GM21825 (cell line): ENCODE measurements around the gene CTNNB1.

Experiments
- ATAC-seq: cut with Tn5 transposase; IDR thresholded peaks from one replicate; pipeline ENCODE4 v1.9.1; 2021; ENCODE audit warnings: mild to moderate bottlenecking, moderate library complexity; ENCODE audit not compliant: unreplicated experiment

CTNNB1 gene

GRCh38 chr3:41190509-41191284 is 8.6 kb upstream of the CTNNB1 start:
- no peak for ATAC-seq

- no peak for ATAC-seq
Observed at GRCh38 chr3:41192885-41193284, 6.4 kb upstream of the CTNNB1 start.

GRCh38 chr3:41193794-41194539 is 5.3 kb upstream of the CTNNB1 start:
- no peak for ATAC-seq

- ATAC-seq: no peak
Observed at GRCh38 chr3:41194701-41195100, 4.6 kb upstream of the CTNNB1 start.

- ATAC-seq: no peak
Observed at GRCh38 chr3:41195946-41196345, 3.4 kb upstream of the CTNNB1 start.

- no peak for ATAC-seq
Observed at GRCh38 chr3:41196499-41197410, 2.5 kb upstream of the CTNNB1 start.

- no peak for ATAC-seq
Observed at GRCh38 chr3:41198046-41198445, 1.3 kb upstream of the CTNNB1 start.

- no peak for ATAC-seq
Observed at GRCh38 chr3:41198526-41198925, 779 bp upstream of the CTNNB1 start.

GRCh38 chr3:41199866-41200668 is 762 bp downstream of the CTNNB1 start:
- ATAC-seq: peak; percentile 8

GRCh38 chr3:41200669-41201021 is 1.3 kb downstream of the CTNNB1 start:
- no peak for ATAC-seq

- no peak for ATAC-seq
Observed at GRCh38 chr3:41202075-41202833, 2.9 kb downstream of the CTNNB1 start.

GRCh38 chr3:41202834-41203345 is 3.6 kb downstream of the CTNNB1 start:
- ATAC-seq: no peak

GRCh38 chr3:41204369-41204768 is 5.1 kb downstream of the CTNNB1 start:
- ATAC-seq: no peak

GRCh38 chr3:41205591-41205990 is 6.3 kb downstream of the CTNNB1 start:
- ATAC-seq: no peak

GRCh38 chr3:41207355-41207754 is 8.1 kb downstream of the CTNNB1 start:
- ATAC-seq: no peak

GRCh38 chr3:41208507-41209220 is 9.4 kb downstream of the CTNNB1 start:
- no peak for ATAC-seq

GRCh38 chr3:41209646-41210045 is 10.3 kb downstream of the CTNNB1 start:
- ATAC-seq: no peak

- no peak for ATAC-seq
Observed at GRCh38 chr3:41210966-41211365, 11.7 kb downstream of the CTNNB1 start.

- ATAC-seq: no peak
Observed at GRCh38 chr3:41212088-41212487, 12.8 kb downstream of the CTNNB1 start.
